NCI-H2196 treated with DMSO at 0.1 percent for 48 hours (cell line): ENCODE results near the gene SLC38A5.
A peak's percentile ranks its signal among the peaks of the same experiment; 100 is the strongest.

Source experiments
- DNase-seq: peaks from one replicate; lab custom pipeline; 2025; ENCODE audit not compliant: unreplicated experiment; lab: John Stamatoyannopoulos, UW

SLC38A5 gene

DNA sequence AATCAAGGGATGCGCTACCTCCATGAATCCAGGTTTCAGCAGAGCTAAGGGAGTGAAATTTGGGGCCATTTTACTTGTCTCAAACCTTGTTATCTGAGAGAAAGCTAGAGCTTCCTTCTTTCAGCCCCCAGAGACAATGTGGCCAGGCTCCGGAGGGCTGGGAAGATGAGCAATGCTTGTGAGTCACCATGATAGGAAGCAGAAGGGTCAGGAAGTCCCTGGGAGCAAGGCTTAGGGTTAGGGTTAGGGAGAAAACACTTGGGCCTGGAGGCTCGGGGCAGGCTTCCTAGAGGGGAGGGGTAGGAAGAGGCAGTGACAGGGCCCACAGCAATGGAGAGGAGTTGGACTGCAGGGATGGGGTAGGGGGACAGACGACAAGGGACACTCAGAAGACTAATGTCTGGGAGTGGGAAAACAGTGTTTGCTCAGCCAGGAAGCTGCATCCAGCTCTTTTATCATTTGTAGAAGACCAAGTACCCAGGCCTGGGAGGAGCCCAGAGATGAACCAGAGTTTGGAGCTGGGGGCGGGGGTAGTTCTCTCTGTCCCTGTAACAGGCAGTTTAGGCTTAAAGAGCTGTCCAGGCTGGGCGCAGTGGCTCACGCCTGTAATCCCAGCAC, 22.3 kb upstream of the SLC38A5 start:
- no peak for DNase-seq

DNA sequence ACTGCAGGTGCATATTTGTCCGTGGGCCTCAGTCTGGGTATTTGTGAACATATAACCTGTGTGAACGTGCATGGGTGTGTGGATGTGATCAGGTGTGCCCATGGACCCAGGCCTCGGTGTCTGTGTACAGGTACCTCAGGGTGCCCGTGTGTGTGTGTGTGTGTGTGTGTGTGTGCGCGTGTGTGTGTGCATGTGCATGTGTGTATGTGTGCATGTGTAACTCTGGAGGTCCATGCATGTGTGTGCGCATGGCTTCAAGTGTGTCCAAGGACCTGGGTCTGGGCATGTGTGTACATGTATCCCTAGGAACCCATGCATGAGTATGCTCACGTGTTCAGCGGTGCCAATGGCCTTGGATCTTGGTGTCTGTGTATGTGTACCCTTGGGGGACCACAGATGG, 21.7 kb upstream of the SLC38A5 start:
- no peak for DNase-seq

DNA sequence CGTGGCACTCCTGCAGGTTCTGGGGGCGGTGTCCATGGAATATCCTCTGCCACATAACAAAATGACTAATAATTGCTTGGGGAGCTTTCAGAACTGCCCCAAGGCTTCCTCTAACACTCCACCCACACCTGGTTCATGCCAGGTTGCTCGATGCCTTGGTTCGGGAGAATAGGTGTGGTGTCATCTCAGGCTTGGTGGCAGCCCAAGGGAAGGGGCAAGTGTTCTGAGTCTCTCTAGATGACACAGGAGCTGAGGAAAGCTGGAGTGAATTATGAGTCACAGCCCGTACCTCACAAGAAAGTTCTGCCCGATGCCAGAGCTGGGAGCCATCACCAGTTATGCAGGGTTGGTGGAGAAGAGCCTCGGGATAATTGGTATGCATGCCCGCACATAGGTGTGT, 20.6 kb upstream of the SLC38A5 start:
- DNase-seq = no peak

DNA sequence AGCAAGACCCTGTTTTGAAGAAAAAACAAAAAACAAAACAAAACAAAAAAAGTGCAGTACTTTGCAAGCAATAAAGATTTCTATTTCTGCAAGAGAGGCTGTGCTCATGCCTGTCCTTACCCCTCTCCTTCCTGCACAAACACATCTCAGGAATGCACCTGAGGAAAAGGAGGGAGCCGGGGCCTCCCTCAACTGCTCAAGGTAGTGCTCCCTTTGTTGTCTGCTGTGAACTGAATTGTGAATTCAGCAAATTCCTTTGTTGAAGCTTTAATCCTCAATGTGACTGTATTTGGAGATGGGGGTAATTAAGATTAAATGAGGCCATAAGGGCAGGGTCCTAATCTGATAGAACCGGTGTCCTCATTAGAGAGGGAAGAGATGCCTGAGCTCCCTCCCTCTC, 19.8 kb upstream of the SLC38A5 start:
- no peak for DNase-seq

DNA sequence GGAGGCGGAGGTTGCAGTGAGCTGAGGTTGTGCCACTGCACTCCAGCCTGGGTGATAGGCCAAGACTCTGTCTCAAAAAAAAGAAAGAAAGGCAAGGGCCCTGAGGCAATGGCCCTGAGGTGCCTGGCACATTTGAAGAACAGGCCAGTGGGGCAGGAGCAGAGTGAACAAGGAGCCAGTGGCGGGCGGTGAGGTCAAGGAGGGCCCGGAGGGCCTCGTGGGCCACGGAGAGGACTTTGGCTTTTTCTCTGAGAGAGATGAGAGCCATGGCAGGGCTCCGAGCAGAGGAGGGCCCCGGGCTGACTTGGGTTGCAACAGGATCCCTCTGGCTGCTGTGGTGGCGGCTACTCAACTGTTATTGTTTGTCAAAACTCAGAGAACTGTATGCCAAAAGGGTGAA, 19.2 kb upstream of the SLC38A5 start:
- DNase-seq = no peak

DNA sequence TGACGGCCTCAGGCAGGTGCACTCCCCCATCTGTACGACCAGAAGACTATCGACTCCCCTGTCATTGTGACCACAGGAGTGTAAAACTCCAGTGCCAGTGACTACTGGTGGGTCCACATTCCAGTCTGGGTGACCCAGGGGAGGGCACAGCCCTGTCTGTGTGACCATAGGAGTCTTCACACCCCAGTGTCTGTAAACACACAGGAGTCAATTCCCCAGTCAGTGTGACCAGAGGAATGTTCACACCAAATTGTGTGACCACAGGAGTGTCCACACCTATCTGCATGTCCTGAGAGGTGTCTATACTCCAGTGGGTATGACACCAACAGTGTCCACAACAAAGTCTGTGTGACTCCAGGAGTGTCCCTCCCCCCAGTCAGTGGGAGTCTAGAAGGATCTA, 18.0 kb upstream of the SLC38A5 start:
- DNase-seq = no peak

DNA sequence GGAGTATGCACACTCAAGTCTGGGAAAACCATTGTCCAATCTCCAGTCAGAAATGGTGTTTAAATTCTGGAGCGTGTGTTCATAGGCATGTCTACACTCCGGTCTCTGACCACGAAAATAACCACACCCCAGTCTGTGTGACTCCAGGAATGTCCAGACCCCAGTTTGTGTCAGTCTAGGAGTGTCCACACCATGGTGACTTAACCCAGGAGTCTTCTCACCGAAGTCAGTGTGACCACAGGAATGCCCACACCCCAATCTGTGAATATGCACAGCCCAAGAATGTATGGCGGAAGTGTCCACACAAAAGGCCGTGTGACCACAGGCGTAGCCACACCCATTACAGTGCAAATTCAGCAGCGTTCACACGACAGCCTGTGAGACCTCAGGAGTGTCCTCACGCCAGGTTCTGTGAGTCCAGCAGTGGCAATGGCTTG, 17.3 kb upstream of the SLC38A5 start:
- no peak for DNase-seq

DNA sequence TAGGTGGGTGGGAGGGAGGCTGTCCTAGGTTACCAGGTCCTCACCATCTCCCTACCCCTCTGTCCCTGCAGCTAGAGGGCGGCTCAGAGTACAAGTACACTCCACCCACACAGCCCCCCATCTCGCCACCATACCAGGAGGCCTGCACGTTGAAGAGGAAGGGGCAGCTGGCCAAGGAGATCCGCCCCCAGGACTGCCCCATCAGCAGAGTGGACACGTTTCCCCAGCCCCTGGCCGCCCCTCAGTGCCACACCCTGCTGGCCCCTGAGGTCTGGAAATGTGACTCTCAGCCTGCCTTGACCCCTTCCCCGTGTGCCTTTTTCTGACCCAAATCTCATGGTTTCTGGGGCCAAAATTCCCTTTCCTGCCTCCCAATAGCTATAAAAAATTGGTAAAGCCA, 12.5 kb upstream of the SLC38A5 start:
- DNase-seq = no peak

DNA sequence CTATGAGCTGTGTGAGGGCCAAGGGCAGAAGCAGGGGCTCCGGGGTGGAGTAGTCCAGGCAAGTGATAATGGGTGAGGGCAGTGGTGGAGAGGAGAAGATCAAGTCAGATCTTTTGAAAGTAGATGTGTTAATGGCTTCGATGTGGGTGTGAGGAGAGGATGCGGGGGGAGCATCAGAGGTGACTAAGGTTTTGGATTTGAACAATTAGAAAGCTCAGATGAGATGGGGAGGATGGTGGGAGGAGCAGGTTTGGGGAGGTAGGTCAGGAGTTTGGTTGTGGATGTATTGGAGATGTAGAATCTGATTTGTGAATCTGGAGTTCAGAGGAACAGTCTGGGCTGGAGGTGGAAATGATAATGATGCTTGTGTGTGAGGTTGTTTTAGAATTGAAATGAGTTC, 10.5 kb upstream of the SLC38A5 start:
- DNase-seq = no peak

DNA sequence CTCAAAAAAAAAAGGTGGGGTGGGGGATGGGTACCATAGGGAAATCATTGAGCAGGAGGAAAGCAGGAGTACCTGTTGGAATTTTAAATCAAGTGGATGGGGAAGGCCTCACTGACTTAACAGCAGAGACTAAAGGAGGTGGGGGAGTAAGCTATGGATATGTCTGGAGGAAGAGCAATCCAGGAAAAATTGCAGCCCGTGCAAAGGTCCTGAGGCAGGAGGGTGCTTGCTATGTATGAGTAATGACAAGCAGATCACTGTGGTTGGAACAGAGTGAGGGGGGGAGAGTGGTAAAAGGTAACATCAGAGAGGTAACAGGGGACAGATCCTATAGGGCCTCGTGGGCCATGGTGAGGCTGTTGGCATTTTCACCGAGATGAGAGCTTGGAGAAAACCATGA, 10.1 kb upstream of the SLC38A5 start:
- no peak for DNase-seq

DNA sequence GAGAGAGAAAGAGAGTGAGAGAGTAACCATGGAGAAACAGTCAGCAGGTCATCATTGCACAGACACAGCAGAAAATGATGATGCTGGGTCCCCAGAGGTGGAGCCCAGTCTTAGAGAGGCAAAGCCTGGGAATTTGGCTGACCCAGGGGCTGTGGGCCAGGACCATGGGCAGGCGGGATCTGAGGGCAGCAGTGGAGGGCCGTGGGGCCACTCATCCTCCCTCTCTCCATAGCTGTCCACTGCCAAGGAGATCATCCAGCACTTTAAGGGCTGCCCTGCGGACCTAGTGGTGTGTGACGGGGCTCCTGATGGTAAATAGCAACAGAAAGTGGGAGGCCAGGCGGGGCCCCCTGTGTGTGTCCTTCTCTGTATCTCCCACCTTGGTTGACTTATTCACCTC, 8.7 kb upstream of the SLC38A5 start:
- no peak for DNase-seq

DNA sequence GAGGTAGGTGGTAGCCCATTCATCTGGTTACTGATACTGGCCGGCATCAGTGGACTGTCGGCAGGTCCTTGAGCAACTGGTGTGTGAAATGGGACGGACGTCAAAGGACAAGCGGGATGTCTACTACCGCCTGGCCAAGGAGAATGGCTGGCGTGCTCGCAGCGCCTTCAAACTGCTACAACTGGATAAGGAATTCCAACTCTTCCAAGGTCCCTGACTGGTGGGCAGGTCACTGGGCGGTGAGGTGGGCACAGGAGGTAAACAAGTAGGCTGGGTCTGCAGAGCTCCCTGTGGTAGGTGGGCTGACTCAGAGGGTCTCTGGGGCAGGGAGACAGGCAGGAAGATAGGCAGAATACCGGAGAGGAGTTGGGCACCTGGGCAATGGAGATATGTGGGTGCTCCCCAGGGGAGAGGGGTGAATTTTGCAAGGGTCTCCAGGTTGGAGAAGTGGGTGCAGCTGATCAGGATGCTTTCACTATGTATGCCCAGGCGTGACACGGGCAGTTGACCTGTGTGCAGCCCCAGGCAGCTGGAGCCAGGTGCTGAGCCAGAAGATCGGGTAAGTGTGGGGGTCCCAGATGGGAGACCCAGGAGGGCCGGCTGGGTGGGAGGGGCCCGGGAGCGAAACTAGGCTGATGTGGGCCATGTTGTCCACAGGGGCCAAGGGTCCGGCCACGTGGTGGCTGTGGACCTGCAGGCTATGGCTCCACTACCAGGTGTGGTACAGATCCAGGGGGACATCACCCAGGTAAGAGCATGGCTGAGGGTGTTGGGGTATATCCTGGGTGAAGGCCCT, 8.1 kb upstream of the SLC38A5 start:
- DNase-seq = no peak

DNA sequence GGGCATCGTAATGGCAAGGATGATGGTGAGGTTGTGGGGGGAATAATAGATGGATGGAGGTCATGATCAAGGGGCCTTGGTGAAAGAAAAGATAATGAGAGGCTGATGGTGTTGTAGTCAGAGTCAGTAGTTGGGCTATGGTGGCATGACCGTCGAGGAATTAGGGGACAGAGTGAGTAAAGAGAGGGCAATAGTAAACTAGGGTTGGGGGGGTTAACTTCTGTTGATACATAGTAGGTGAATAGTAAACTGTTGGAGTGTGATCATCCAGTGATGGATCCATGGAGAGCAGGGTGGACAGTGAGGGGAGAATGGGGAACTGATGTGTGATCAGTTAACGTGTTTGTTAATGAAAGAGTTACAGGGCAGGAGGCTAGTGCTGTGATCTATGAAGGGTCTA, 6.9 kb upstream of the SLC38A5 start:
- no peak for DNase-seq

DNA sequence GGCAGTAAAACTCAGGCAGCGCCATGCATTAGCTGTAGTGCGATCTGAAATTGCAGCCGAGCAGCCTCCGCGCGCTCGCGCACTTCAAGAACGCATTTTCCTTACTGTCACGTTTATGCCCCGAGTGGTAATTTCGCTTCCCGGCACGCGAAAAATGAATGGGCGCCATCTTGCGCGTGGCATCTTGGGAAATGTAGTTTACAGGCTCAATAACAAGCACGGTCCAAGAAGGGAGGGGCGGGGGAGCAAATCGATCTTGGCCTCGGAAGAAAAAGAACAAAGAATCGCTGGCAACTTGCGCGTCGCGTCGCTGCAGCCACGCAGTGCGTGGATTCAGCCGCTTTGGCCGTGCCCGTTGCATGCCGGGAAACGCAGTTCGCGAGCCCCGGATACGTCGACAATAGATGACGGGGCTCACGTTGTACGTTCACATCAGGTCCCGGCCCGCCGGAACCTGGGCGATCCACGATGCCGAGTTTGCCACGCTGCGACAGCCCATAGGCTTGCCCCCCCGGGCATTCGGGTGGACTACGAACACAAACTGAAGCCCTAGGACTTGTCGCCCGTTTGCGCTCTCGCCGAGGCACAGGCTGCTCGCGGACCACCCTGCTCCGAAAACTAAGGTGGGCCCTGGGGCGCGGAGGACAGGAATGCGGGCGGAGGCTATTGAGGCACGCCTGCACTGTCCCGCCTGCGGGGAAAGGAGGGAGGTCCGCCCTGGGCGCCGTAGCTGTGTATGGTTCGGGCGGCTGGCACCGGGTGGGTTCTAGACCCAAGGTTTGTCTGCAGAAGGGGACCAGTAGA, 5.9 kb upstream of the SLC38A5 start, which contains the start of gene FTSJ1:
Gene FTSJ1, plus strand, starts transcription at position 426 of the 804 bp plus-strand sequence. CDS start 1,849 bp downstream, outside the sequence.
- DNase-seq = peak; percentile 67

DNA sequence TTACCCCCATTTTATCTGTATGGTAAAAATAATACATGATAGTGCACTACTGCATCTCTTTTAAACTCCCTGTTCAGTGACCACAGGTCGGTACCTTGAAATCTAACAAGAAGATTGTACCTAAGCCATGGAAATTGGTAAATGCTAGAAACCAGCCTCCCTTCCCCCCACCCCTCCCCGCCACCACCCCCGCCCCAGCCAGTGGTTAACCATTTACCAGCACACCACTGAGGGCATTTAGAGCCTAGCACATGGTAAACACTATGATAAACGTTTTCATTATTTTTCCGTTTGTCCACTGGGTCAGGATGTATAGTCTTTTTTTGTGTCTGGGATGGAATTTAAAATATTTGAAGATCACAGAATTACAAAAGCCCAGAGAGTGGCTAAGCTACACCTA, 5.2 kb upstream of the SLC38A5 start:
- DNase-seq = no peak

DNA sequence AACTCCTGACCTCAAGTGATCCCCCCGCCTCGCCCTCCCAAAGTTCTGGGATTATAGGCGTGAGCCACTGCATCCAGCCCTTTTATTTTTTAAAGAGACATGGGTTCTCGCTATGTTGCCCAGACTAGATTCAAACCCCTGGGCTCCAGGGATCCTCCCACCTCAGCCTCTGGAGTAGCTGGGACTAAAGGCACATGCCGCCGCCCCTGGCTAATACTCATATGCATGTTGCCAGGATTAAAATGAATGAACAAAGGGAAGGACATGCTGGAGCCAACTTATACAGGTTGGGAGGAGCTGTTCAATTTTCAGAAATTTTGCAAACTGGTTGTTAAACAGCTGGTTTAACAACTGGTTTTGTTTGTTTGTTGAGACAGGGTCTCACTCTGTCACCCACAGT, 4.5 kb upstream of the SLC38A5 start:
- no peak for DNase-seq

DNA sequence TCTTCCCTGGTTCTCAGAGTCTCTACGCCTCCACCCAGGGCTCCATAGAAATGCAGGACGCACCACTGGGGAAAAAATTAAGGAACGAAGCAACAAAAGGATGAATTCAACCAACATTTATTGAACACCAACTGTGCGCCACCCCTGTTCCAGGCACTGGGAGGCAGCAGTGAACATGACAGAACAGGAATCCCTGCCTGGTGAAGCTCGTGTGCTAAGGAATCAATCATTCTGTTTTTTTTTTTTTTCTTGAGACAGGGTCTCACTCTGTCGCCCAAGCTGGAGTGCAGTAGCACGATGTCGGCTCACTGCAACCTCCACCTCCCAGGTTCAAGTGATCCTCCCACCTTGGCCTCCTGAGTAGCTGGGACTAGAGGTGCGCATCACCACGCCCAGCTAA, 4.1 kb upstream of the SLC38A5 start:
- DNase-seq = no peak

DNA sequence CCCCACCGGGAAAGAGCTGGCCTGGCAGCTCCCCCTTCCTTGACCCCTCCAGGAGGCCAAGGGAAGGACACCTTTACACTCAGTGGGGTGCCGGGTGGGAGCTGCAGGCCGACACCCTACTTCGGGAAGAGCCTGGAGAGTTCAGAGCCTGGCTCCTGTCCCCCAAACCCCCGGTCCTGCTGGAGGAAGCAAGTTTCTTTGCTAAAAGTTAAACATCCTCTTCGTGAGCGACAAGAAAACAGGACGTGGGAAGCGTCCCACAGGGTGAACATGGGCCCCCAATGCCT, 3.6 kb upstream of the SLC38A5 start:
- DNase-seq = no peak

DNA sequence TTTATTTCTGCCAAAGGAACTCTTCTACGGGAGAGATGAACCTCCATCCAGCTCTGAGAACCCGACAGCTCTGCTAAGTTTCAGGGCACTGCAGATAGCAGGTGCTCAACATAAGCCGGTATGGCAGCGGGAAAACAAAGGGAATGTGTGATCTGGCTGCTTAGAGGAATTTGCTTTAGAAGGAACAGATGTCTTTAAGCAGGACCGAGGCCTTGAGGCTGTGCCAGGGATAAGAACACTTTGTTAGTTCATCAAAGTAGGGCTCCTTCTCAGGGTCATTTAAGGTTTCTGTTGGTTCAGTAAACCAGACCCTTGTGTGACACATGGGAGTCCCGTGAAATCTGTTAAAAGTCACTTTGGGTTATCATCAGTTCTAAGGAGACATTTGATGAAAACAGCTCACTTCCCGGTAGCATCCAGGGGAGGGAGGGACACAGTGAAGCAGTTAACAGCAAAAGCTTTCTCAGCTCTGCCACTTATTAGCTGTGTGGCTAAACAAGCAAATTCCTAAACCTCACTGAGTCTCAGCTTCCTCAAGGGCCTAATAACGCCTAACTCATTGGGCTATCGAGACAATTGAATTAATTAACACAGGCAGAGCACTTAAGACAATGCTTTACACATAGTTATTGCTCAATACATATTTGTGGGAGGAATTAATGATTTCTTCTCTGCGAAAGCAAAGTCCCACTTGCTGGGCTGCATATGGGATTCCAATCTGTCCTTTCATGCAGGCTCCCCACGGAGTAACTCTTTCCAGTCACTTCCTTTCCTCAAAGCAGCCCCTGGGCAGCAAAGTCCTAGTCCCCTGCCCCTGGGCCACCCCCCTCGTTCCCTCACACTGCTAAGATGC, 3.0 kb upstream of the SLC38A5 start:
- DNase-seq = no peak

DNA sequence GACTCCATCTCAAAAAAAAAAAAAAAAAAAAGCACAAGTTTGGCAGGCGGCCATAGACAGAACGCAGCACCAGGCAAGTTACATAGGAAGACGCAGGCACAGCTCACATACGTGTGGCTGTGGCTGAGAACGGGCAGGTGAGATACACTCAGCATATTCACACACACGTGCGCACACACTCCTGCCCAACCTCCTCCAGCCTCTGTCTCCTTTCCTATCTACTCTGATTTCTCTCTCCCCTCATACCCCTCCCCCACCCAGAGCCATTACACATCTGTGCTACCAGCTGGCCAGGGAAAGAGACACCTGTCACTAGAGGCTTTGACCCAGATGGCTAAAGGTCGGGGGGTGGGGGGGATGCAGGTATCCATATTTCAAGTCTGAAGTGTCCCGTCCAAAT, 2.2 kb upstream of the SLC38A5 start:
- no peak for DNase-seq

DNA sequence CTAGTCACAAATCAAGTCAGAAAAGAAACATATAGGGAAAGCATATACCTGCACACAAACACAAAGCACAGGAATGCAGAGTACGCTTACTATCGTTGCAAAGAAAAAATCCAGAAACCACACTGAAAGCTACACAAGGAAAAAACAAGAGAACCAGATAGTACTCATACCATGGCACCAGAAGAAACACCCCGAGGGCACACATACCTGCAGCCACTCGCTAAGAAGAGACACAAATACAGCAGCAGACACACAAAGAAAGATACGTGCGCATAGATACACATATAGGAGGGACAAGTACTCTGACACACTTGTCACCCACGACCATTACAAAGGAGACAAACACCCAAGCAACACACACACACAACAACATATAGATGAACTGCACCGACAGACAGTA, 1.4 kb upstream of the SLC38A5 start:
- no peak for DNase-seq

DNA sequence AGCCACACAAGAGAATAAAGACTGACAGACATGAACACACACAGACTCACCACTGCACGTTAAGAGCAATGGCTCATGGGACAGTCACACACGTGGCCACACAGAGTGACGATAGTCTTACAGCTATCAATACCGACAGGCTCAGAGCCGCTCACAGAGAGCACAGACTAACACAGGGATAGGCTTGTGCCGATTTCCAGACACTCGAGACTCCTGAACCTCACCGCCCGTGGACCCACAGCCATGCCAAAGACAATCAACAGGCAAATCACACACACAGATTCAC, 716 bp upstream of the SLC38A5 start:
- DNase-seq = no peak
